ENCODE measurements around the gene TMOD1. TPM values are rescaled to one million over a fixed set of nuclear protein-coding genes. Genes with fewer than 3 reads are reported as not detected.
A peak's percentile ranks its signal among the peaks of the same experiment; 100 is the strongest.
"Not testable (repeated sequence)": the region's sequence is repeated elsewhere in the genome, so short reads cannot be mapped to it uniquely, and the experiment has no call there.

Gene TMOD1
- total and polyA plus RNA-seq, 10 of the 15 experiments (the other 5 are each of a cell fraction or from before 2014, with no cell fraction given), result 4.0 to 44.1 (median 15.4) TPM

DNA sequence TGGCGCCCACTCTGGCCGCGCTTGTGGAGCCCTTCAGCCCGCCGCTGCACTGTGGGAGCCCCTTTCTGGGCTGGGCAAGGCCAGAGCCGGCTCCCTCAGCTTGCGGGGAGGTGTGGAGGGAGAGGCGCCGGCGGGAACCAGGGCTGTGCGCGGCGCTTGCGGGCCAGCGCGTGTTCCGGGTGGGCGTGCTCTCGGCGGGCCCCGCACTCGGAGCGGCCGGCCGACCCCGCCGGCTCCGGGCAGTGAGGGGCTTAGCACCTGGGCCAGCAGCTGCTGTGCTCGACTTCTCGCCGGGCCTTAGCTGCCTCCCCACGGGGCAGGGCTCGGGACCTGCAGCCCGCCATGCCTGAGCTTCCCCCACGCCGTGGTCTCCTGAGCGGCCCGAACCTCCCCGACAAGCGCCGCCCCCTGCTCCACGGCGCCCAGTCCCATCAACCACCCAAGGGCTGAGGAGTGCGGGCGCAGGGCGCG is 72.7 kb downstream of the TMOD1 start:
- H3K4me2 ChIP-seq (ENCODE audit: control insufficient read depth, insufficient read depth); RAD21 ChIA-PET (ENCODE audit: unreplicated experiment); H3K4me3 ChIP-seq; H4K20me1 ChIP-seq (ENCODE audit: control insufficient read depth, insufficient read depth); H3K79me2 ChIP-seq (ENCODE audit: control insufficient read depth, insufficient read depth, low read length); POLR2A ChIA-PET; DNase-seq (ENCODE audit: low read depth, low spot score); H2AFZ ChIP-seq (ENCODE audit: control insufficient read depth, low read depth, low read length); H3K9ac ChIP-seq (ENCODE audit: control insufficient read depth, insufficient read depth, low read length); BruUV-seq (replicated peaks); H3K36me3 ChIP-seq (ENCODE audit: control insufficient read depth in 2 of 2, insufficient read depth in 2 of 2, low read length in 1 of 2); H3K9me3 ChIP-seq (replicated peaks; ENCODE audit: control insufficient read depth, insufficient read depth, low read length); H3K27me3 ChIP-seq (replicated peaks in 1 of 2; ENCODE audit: control insufficient read depth in 2 of 2, insufficient read depth in 2 of 2, low read length in 1 of 2); intact Hi-C loops (cut with micrococcal nuclease; ENCODE audit: unreplicated experiment); H3K4me1 ChIP-seq (ENCODE audit: control insufficient read depth, insufficient read depth, low read length); in situ Hi-C loops (cut with MboI); FAIRE-seq; ATAC-seq; H3K27ac ChIP-seq (ENCODE audit: control insufficient read depth, insufficient read depth): not testable (repeated sequence)
- ChIA-PET CTCF (interaction anchor here (2.3 kb wide), 1 partner anchor 24 kb away, joined by 11 read pairs; no protein-coding TSS in a partner anchor), SMC1A (ENCODE audit: uncharacterized antibody, unreplicated experiment) (interaction anchor here (1.0 kb wide), 1 partner anchor 73 kb away, joined by 3 read pairs; the partner anchor contains the start of gene TMOD1)
- WGBS (ENCODE audit: insufficient coverage, insufficient replicate concordance, low lambda C conversion rate, missing lambda C conversion rate), result 90% methylated on average over 29 of the region's 47 CpGs

GRCh38 chr9:97574921-97575672 is 73.6 kb downstream of the TMOD1 start:
- in situ Hi-C loops (cut with MboI); ATAC-seq; POLR2A ChIA-PET; H3K79me2 ChIP-seq (ENCODE audit: control insufficient read depth, insufficient read depth, low read length); DNase-seq (ENCODE audit: low read depth, low spot score); H4K20me1 ChIP-seq (ENCODE audit: control insufficient read depth, insufficient read depth); H2AFZ ChIP-seq (ENCODE audit: control insufficient read depth, low read depth, low read length); RAD21 ChIA-PET (ENCODE audit: unreplicated experiment); BruUV-seq (replicated peaks); H3K9me3 ChIP-seq (replicated peaks; ENCODE audit: control insufficient read depth, insufficient read depth, low read length); H3K27ac ChIP-seq (ENCODE audit: control insufficient read depth, insufficient read depth); H3K27me3 ChIP-seq (replicated peaks in 1 of 2; ENCODE audit: control insufficient read depth in 2 of 2, insufficient read depth in 2 of 2, low read length in 1 of 2); H3K4me1 ChIP-seq (ENCODE audit: control insufficient read depth, insufficient read depth, low read length); H3K36me3 ChIP-seq (ENCODE audit: control insufficient read depth in 2 of 2, insufficient read depth in 2 of 2, low read length in 1 of 2); H3K4me3 ChIP-seq; H3K9ac ChIP-seq (ENCODE audit: control insufficient read depth, insufficient read depth, low read length); intact Hi-C loops (cut with micrococcal nuclease; ENCODE audit: unreplicated experiment); FAIRE-seq: not testable (repeated sequence)
- TF ChIP-seq NFYB (IDR thresholded peaks at IDR 0.05; ENCODE audit: insufficient read depth, low read depth, low read length) (0 out of 2 replicates have a peak, but pooled peaks have one; percentile 38), POLR2A (IDR thresholded peaks at IDR 0.05; ENCODE audit: low read depth, low read length) (peak; percentile 44; the same call in 1 of the 2 replicates)
- ChIA-PET SMC1A (ENCODE audit: uncharacterized antibody, unreplicated experiment) (interaction anchor here (0.6 to 1.0 kb wide), 4 partner anchors 13 to 235 kb away, joined by 3 read pairs; partner anchors contain the start of gene TMOD1), CTCF (interaction anchor here (1.1 to 2.3 kb wide), 2 partner anchors 24 to 107 kb away, joined by 4 to 11 read pairs; no protein-coding TSS in a partner anchor)
- peak overlapping the region; percentile 19; the same call in 1 of the 2 replicates for H3K4me2 ChIP-seq (ENCODE audit: control insufficient read depth, insufficient read depth)
- 49% methylated on average over 21 of the region's 21 CpGs for WGBS (ENCODE audit: insufficient coverage, insufficient replicate concordance, low lambda C conversion rate, missing lambda C conversion rate)
